CD8-positive, alpha-beta memory T cell (primary cell): ENCODE results near the gene ABHD18. TPM values are rescaled to one million over a fixed set of nuclear protein-coding genes. Genes with fewer than 3 reads are reported as not detected.
A peak's percentile ranks its signal among the peaks of the same experiment; 100 is the strongest.
"Not testable (repeated sequence)": the region's sequence is repeated elsewhere in the genome, so short reads cannot be mapped to it uniquely, and the experiment has no call there.

Experiments used
- CTCF ChIA-PET: fragments of 350-600 bp; sonication (Branson Sonifier 250); formaldehyde crosslinking; loops from one replicate; lab custom pipeline; 2021; ENCODE audit warnings: antibody characterized with exemption; lab: Charles Lee
- POLR2A ChIA-PET: fragments of 350-600 bp; sonication (Branson Sonifier 250); formaldehyde crosslinking; loops from one replicate; lab custom pipeline; 2021; ENCODE audit warnings: antibody characterized with exemption; lab: Charles Lee
- DNase-seq, 5 donors: peaks; one replicate each; pipeline versions ENCODE4 v3.0.0 to v3.0.0-alpha.2; 2020 to 2022; ENCODE audit warnings: mixed read lengths in 1 of 5
- H3K27ac ChIP-seq: one replicate; pipeline ENCODE4 v1.7.0; 2013; ENCODE audit warnings: low read depth, mild to moderate bottlenecking, low read length, moderate library complexity
- H3K27me3 ChIP-seq: 2 replicates; pipeline ENCODE4 v1.7.0; 2013; ENCODE audit warnings: low read length, mild to moderate bottlenecking; ENCODE audit not compliant: insufficient read depth, poor library complexity, severe bottlenecking
- H3K36me3 ChIP-seq: 2 replicates; pipeline ENCODE4 v1.7.0; 2013; ENCODE audit warnings: mild to moderate bottlenecking, low read length, moderate library complexity; ENCODE audit not compliant: insufficient read depth
- H3K4me1 ChIP-seq: 2 replicates; pipeline ENCODE4 v1.7.0; 2013; ENCODE audit warnings: mild to moderate bottlenecking, low read length, moderate library complexity; ENCODE audit not compliant: insufficient read depth
- H3K4me3 ChIP-seq: 2 replicates; pipeline ENCODE4 v1.7.0; 2013; ENCODE audit warnings: mild to moderate bottlenecking, low read length
- H3K9me3 ChIP-seq: 2 replicates; pipeline ENCODE4 v1.7.0; 2013; ENCODE audit warnings: mild to moderate bottlenecking, low read length
- H3K27ac Mint-ChIP-seq, 8 donors: one replicate each; pipeline ENCODE4 v1.8.0; 2020 to 2021; ENCODE audit warnings: mixed read lengths in 8 of 8, mild to moderate bottlenecking in 6 of 8, inconsistent platforms in 3 of 8, moderate library complexity in 3 of 8
- H3K27me3 Mint-ChIP-seq, 2 donors: one replicate each; pipeline ENCODE4 v1.8.0; 2020 to 2021; ENCODE audit warnings: mixed read lengths in 2 of 2, mild to moderate bottlenecking in 1 of 2, moderate library complexity in 1 of 2
- H3K36me3 Mint-ChIP-seq, 3 donors: one replicate each; pipeline ENCODE4 v1.8.0; 2020 to 2021; ENCODE audit warnings: mixed read lengths in 3 of 3, inconsistent platforms in 1 of 3, mild to moderate bottlenecking in 1 of 3
- H3K4me1 Mint-ChIP-seq, 3 donors: one replicate each; pipeline ENCODE4 v1.8.0; 2020 to 2021; ENCODE audit warnings: mixed read lengths in 3 of 3, inconsistent platforms in 1 of 3, mild to moderate bottlenecking in 1 of 3
- H3K4me3 Mint-ChIP-seq, 7 donors: one replicate each; pipeline ENCODE4 v1.8.0; 2020 to 2021; ENCODE audit warnings: mixed read lengths in 7 of 7, mild to moderate bottlenecking in 6 of 7, moderate library complexity in 4 of 7, inconsistent platforms in 2 of 7
- H3K9me3 Mint-ChIP-seq, 5 donors: one replicate each; pipeline ENCODE4 v1.8.0; 2020 to 2022; ENCODE audit warnings: mixed read lengths in 5 of 5, mild to moderate bottlenecking in 3 of 5, moderate library complexity in 2 of 5, inconsistent platforms in 1 of 5
- polyA plus RNA-seq: library from polyadenylated mRNA; unstranded; fragments of 300-500 nt; fragmentation: Illumina TruSeq; gene quantifications from one replicate; pipeline ENCODE4 v1.2.3, GENCODE V29; 2021
- total RNA-seq, 2 experiments: library from RNA; stranded (reverse); gene quantifications; one replicate each; pipeline ENCODE4 v1.2.3, GENCODE V29; 2021

The ABHD18 gene
- total RNA-seq (10 to 100 TPM; 13.0 to 14.2 TPM), polyA plus RNA-seq (12.7 TPM)

- ChIA-PET CTCF (interaction anchor here (0.6 to 2.5 kb wide), 8 partner anchors 9 to 588 kb away, joined by 3 to 11 read pairs (median 4); partner anchors contain the start of genes LARP1B and PLK4), POLR2A (interaction anchor here (0.6 to 3.6 kb wide), 9 partner anchors 21 to 1127 kb away, joined by 3 to 56 read pairs (median 4); partner anchors contain the start of genes JADE1, LARP1B, PGRMC2 and PLK4)
- Histone ChIP-seq H3K27me3 (no peaks in the 10 kb centered on the region), H3K36me3 (no peaks in the 10 kb centered on the region), H3K4me1 (peaks cover 18% of the 10 kb centered on the region), H3K27ac (peak within 1 kb of the TSS; percentile 98), H3K4me3 (peak within 1 kb of the TSS; percentile 100), H3K9me3 (no peaks in the 10 kb centered on the region)
- Mint-ChIP-seq H3K9me3 (no peaks in the 10 kb centered on the region), H3K4me3 (peak within 1 kb of the TSS; percentile 91 to 99 (median 95)), H3K36me3 (peaks cover 0 to 35% (median 0%) of the 10 kb centered on the region in 3 donors), H3K4me1 (peaks cover 32 to 65% (median 43%) of the 10 kb centered on the region in 3 donors), H3K27ac (peak within 1 kb of the TSS; percentile 88 to 97 (median 96)), H3K27me3 (peaks cover 0 to 2% of the 10 kb centered on the region in 2 donors)
- DNase-seq, result peak; percentile 98 to 100 (median 99)
These were observed at the start of gene ABHD18, which contains the start of gene MFSD8 for GRCh38 chr4:127965062-127965802. TSS of gene ABHD18 (plus strand) at chr4:127965406. CDS start at chr4:127982956, 17,550 bp downstream. TSS of gene MFSD8 (minus strand) at chr4:127965173. CDS start at chr4:127965133, 40 bp downstream.

DNA sequence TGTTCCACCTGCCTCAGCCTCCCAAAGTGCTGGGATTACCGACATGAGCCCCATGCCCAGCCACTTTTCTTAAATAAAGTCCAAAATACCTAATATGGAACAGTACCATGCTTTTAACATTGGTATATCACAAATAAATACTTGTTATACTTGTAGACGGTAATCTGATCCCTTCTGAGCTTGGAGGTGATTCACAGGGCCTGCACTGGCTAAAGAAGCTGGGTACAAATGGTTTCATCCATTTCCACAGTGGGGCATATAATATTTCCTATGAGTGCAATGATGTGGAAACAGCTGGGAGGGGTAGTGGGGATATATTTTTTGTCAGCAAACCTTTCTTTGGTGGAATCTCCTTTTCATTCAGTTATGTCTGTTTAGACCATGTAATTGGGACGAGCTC is 48.7 kb upstream of the ABHD18 start:
- Histone ChIP-seq H3K9me3 (no peaks in the 10 kb centered on the region), H3K36me3 (peaks cover 9% of the 10 kb centered on the region), H3K27ac (no peak overlapping the region), H3K4me1 (no peaks in the 10 kb centered on the region), H3K27me3 (no peaks in the 10 kb centered on the region), H3K4me3 (no peak overlapping the region)
- Mint-ChIP-seq H3K36me3 (peaks cover 6 to 43% (median 13%) of the 10 kb centered on the region in 3 donors), H3K4me1 (no peaks in the 10 kb centered on the region), H3K27me3 (no peaks in the 10 kb centered on the region), H3K4me3 (no peak overlapping the region), H3K27ac (peak overlapping the region in 1 of 8 donors; percentile 38), H3K9me3 (no peaks in the 10 kb centered on the region)
- CTCF ChIA-PET, result interaction anchor here (0.9 kb wide), 1 partner anchor 9 kb away, joined by 3 read pairs; no protein-coding TSS in a partner anchor
- POLR2A ChIA-PET, result no interaction called here
- no peak for DNase-seq

DNA sequence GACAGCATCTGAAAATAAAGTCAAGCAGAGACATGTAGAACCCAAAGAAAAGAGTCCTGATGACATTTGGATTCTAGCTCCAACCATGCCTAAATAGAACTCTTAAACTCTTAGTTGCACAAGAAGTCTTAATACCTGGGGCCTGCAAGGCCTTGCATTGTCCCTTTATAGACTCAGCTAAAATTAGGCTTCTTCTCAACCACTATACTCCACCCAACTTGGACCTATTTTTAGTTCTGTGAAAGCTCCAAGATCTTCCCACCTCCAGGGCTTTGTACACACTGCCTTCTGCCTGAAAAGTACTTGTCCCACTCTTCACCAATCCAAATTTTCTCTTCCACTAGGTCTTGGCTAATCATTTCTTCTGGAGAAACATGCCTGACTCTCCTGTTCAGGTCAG is 48.1 kb upstream of the ABHD18 start:
- H3K9me3 ChIP-seq, result no peaks in the 10 kb centered on the region
- ChIA-PET POLR2A (no interaction called here), CTCF (interaction anchor here (0.9 kb wide), 1 partner anchor 10 kb away, joined by 3 read pairs; no protein-coding TSS in a partner anchor)
- no peaks in the 10 kb centered on the region for H3K27me3 Mint-ChIP-seq
- no peak overlapping the region for H3K27ac ChIP-seq
- H3K4me3 ChIP-seq, result no peak overlapping the region
- H3K27me3 ChIP-seq, result no peaks in the 10 kb centered on the region
- no peaks in the 10 kb centered on the region for H3K4me1 Mint-ChIP-seq
- peaks cover 6 to 49% (median 13%) of the 10 kb centered on the region in 3 donors for H3K36me3 Mint-ChIP-seq
- no peaks in the 10 kb centered on the region for H3K4me1 ChIP-seq
- no peak overlapping the region for H3K4me3 Mint-ChIP-seq
- H3K27ac Mint-ChIP-seq, result peak overlapping the region in 1 of 8 donors; percentile 90
- DNase-seq, result no peak
- peaks cover 9% of the 10 kb centered on the region for H3K36me3 ChIP-seq
- no peaks in the 10 kb centered on the region for H3K9me3 Mint-ChIP-seq

- Histone ChIP-seq H3K4me1 (no peaks in the 10 kb centered on the region), H3K27me3 (no peaks in the 10 kb centered on the region), H3K4me3 (no peak overlapping the region), H3K9me3 (no peaks in the 10 kb centered on the region), H3K36me3 (peaks cover 9% of the 10 kb centered on the region), H3K27ac (no peak overlapping the region)
- Mint-ChIP-seq H3K27ac (no peak overlapping the region), H3K4me1 (peaks cover 0 to 13% (median 3%) of the 10 kb centered on the region in 3 donors), H3K9me3 (no peaks in the 10 kb centered on the region), H3K36me3 (peaks cover 16 to 77% (median 24%) of the 10 kb centered on the region in 3 donors), H3K4me3 (no peak overlapping the region), H3K27me3 (no peaks in the 10 kb centered on the region)
- CTCF ChIA-PET, result no interaction called here
- DNase-seq, result no peak
- POLR2A ChIA-PET, result no interaction called here
These were observed 44.7 kb upstream of the ABHD18 start for GRCh38 chr4:127920521-127920920.

DNA sequence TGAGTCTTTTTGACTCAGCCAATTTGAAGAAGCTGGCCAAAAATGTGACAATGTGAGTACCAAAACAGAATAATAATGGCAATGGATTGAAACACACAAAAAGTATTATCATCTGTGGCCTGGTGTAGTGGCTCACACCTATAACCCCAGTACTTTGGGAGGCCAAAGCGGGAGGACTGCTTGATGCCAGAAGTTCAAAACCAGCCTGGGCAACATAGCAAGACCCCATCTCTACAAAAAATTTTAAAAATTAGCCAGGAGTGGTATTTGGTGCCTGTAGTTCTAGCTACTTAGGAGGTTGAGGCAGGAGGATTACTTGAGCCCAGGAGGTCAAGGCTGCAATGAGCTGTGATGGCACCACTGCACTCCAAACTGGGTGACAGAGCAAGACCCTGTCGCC is 43.0 kb upstream of the ABHD18 start:
- no peaks in the 10 kb centered on the region for H3K27me3 ChIP-seq
- no peaks in the 10 kb centered on the region for H3K9me3 ChIP-seq
- H3K4me1 ChIP-seq, result no peaks in the 10 kb centered on the region
- Mint-ChIP-seq H3K4me3 (no peak overlapping the region), H3K36me3 (peaks cover 20 to 80% (median 26%) of the 10 kb centered on the region in 3 donors), H3K4me1 (peaks cover 3 to 13% (median 5%) of the 10 kb centered on the region in 3 donors), H3K9me3 (no peaks in the 10 kb centered on the region), H3K27ac (no peak overlapping the region), H3K27me3 (no peaks in the 10 kb centered on the region)
- H3K36me3 ChIP-seq, result peaks cover 9% of the 10 kb centered on the region
- ChIA-PET CTCF (no interaction called here), POLR2A (interaction anchor here (0.7 kb wide), 1 partner anchor 88 kb away, joined by 3 read pairs; no protein-coding TSS in a partner anchor)
- DNase-seq, result no peak
- H3K4me3 ChIP-seq, result no peak overlapping the region
- no peak overlapping the region for H3K27ac ChIP-seq

DNA sequence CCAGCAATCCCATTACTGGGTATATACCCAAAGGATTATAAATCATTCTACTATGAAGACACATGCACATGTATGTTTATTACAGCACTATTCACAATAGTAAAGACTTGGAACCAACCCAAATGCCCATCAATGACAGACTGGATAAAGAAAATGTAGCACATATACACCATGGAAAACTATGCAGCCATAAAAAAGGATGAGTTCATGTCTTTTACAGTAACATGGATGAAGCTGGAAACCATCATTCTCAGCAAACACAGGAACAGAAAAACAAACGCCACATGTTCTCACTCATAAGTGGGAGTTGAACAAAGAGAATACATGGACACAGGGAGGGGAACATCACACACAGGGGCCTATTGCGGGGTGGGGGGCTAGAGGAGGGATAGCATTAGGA is 39.5 kb upstream of the ABHD18 start:
- H3K4me1 Mint-ChIP-seq, result peaks cover 3 to 13% (median 5%) of the 10 kb centered on the region in 3 donors
- H3K27ac Mint-ChIP-seq, H3K9me3 ChIP-seq, H3K27me3 ChIP-seq, H3K4me3 ChIP-seq, CTCF ChIA-PET, POLR2A ChIA-PET, H3K4me1 ChIP-seq, H3K9me3 Mint-ChIP-seq, H3K27me3 Mint-ChIP-seq, H3K27ac ChIP-seq, DNase-seq, H3K36me3 ChIP-seq: not testable (repeated sequence)
- peaks cover 14 to 76% (median 25%) of the 10 kb centered on the region in 3 donors for H3K36me3 Mint-ChIP-seq
- peak overlapping the region in 1 of 7 donors; percentile 25 for H3K4me3 Mint-ChIP-seq

DNA sequence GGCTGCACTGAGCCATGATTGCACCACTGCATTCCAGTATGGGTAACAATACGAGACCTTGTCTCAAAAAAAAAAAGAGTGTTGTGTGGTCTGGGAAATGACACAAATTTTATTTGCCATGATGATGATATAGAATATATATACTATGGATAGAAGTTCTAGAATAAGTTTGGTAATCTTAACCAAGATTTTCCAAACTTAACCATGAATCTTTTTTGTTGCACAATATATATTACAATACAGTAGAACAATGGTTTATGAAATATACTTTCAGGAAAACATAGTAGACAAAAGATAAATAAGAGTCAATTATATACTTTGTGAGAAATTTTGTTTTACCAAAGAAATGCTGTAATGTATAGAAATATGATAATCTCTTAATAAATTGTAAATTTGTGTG is 35.0 kb upstream of the ABHD18 start:
- no peaks in the 10 kb centered on the region for H3K9me3 Mint-ChIP-seq
- no peak overlapping the region for H3K4me3 ChIP-seq
- H3K4me1 ChIP-seq, result no peaks in the 10 kb centered on the region
- peaks cover 8 to 43% (median 18%) of the 10 kb centered on the region in 3 donors for H3K36me3 Mint-ChIP-seq
- H3K9me3 ChIP-seq, result no peaks in the 10 kb centered on the region
- ChIA-PET POLR2A (no interaction called here), CTCF (interaction anchor here (1.2 kb wide), 1 partner anchor 14 kb away, joined by 3 read pairs; no protein-coding TSS in a partner anchor)
- no peak overlapping the region for H3K27ac Mint-ChIP-seq
- no peak overlapping the region for H3K27ac ChIP-seq
- no peak overlapping the region for H3K4me3 Mint-ChIP-seq
- DNase-seq, result no peak
- no peaks in the 10 kb centered on the region for H3K27me3 ChIP-seq
- peaks cover 0 to 5% (median 0%) of the 10 kb centered on the region in 3 donors for H3K4me1 Mint-ChIP-seq
- no peaks in the 10 kb centered on the region for H3K27me3 Mint-ChIP-seq
- no peaks in the 10 kb centered on the region for H3K36me3 ChIP-seq

DNA sequence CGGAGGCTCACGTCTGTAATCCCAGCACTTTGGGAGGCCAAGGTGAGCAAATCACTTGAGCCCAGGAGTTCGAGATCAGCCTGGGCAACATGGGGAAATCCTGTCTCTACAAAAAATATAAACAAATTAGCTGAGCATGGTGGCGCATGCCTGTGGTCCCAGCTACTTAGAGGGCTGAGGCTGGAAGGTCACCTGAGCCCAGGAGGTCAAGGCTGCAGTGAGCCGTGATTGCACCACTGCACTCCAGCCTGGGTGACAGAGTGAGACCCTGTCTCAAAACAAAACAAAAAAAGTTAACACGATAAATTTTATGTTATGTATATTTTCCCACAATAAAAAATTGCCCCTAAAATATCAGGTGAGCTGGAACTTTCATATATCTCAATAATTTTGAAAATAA is 33.4 kb upstream of the ABHD18 start:
- DNase-seq, H3K4me1 Mint-ChIP-seq, H3K9me3 Mint-ChIP-seq, CTCF ChIA-PET, H3K27me3 Mint-ChIP-seq, H3K4me3 ChIP-seq, H3K9me3 ChIP-seq, H3K4me3 Mint-ChIP-seq, H3K27me3 ChIP-seq, H3K36me3 ChIP-seq, H3K27ac Mint-ChIP-seq, H3K4me1 ChIP-seq, POLR2A ChIA-PET, H3K27ac ChIP-seq: not testable (repeated sequence)
- peaks cover 0 to 32% (median 10%) of the 10 kb centered on the region in 3 donors for H3K36me3 Mint-ChIP-seq
